ENCODE measurements around the gene GRIK3. TPM values are rescaled to one million over a fixed set of nuclear protein-coding genes. Genes with fewer than 3 reads are reported as not detected.

GRIK3 gene
- total RNA-seq, 1 donor: under 0.01 TPM

- H3K4me3 ChIP-seq (ENCODE audit: low read length): no peak overlapping the region
- H3K9me3 ChIP-seq (ENCODE audit: low read depth, low read length): no peaks in the 10 kb centered on the region
- no peaks in the 10 kb centered on the region for H3K4me1 ChIP-seq (ENCODE audit: insufficient read depth, low read length)
- no peaks in the 10 kb centered on the region for H3K27me3 ChIP-seq (ENCODE audit: insufficient read depth, low read length)
Observed at GRCh38 chr1:36807262-36807661, 227.1 kb downstream of the GRIK3 start.

DNA sequence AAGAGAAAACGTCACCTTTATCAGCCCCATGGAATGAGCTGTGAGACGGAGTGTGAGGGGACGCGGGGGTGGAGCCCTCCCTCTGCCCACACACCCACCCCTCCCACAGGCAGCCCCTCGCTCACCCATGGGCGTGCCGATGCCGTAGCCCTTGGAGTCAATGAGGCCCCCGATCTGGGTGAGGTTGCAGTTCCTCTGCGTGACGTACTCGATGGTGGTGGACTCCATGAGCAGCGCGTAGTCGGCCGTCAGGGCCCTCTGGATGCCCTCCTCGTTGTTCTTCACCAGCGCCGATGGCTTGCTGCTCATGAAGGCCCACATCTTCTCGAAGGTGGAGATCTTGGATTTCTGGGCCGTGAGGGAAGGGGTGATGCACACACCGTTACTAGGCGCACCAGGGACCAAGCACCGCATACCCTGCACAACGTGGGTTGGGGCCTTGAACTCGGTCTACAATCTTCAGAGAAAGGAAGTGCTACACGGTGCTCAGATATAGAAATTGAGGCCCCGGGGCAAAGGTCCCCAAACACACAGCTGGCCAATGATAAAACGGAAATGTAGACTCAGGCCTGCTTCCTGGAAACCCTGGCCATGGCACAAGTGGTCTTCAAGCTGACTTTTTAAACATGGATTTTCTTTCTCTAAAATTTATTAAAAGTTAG lies 228.2 kb downstream of the GRIK3 start:
- H3K4me1 ChIP-seq (ENCODE audit: insufficient read depth, low read length): no peaks in the 10 kb centered on the region
- no peaks in the 10 kb centered on the region for H3K27me3 ChIP-seq (ENCODE audit: insufficient read depth, low read length)
- H3K4me3 ChIP-seq (ENCODE audit: low read length): no peak overlapping the region
- H3K9me3 ChIP-seq (ENCODE audit: low read depth, low read length): no peaks in the 10 kb centered on the region

GRCh38 chr1:36804669-36805314 lies 229.5 kb downstream of the GRIK3 start:
- no peak overlapping the region for H3K4me3 ChIP-seq (ENCODE audit: low read length)
- no peaks in the 10 kb centered on the region for H3K27me3 ChIP-seq (ENCODE audit: insufficient read depth, low read length)
- H3K4me1 ChIP-seq (ENCODE audit: insufficient read depth, low read length): no peaks in the 10 kb centered on the region
- H3K9me3 ChIP-seq (ENCODE audit: low read depth, low read length): no peaks in the 10 kb centered on the region

DNA sequence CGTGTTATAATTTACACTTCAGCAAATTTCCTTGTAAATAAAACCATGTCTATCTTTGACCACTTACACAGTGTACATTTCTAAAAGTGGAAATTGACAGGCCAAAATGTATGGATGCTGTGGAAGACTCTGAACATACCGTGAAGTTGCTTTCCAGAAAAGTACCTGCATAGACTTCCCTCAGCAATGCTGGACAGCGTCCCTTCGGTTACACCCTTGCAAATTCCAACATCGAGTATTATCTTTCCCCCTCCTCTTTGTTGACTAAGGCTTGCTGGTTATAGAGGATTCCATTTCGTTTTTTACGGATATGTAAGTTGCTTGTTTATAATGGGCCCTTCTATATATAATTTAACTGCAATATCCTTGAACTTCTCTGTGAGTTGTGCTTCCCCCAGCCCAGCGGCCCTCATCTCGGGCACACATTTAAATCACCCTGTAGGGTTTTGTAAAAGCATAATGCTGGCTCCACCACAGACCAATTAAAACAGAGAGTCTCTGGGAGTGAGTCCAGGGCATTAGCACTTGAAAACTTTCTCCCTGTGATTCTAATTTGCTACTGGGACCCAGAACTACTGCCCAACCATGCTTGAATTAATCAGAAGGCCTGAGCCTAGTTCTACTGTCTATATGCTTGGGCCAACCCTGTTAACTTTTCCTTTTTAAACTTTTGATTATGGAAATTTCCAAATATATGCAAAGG lies 230.3 kb downstream of the GRIK3 start:
- no peaks in the 10 kb centered on the region for H3K27me3 ChIP-seq (ENCODE audit: insufficient read depth, low read length)
- no peaks in the 10 kb centered on the region for H3K4me1 ChIP-seq (ENCODE audit: insufficient read depth, low read length)
- H3K9me3 ChIP-seq (ENCODE audit: low read depth, low read length): no peaks in the 10 kb centered on the region
- no peak overlapping the region for H3K4me3 ChIP-seq (ENCODE audit: low read length)

DNA sequence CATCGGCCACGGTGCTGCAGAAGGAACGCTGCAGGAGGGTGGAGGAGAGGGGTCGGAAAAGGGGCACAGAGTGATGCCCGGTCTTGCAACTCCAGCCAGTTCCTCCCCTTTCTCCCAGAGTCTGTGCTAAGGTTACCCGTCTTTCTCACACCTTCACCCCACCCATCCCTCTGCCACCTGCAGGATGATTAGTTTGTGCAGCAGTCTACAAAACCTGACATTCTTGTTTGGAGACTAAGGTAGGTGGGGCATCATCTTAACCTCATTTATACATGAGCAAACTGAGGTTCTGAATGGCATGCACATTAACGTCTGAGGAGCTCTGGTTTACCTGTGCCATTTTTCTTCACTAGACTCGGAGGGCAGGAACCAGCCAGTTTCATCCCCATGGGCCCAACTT lies 232.3 kb downstream of the GRIK3 start:
- no peaks in the 10 kb centered on the region for H3K27me3 ChIP-seq (ENCODE audit: insufficient read depth, low read length)

DNA sequence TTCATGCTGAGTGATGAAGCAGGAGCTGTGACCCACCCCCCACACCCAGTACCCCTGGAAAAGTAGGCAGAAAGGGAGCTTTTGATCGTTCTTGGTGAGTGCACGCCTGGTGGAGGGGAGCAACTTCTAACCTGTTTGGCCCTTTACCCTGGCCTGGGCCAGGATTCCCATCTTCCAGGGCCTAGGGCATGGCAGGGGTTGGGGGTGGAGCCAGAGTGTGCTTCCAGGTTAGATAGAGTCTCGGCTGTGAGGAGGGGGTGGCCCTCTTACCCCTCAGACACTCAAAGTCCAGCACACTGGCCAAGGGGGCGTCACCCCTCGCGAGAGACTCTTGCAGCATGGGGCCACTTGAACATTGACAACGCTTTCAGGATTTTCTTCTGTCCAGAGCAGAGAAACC lies 236.6 kb downstream of the GRIK3 start:
- no peaks in the 10 kb centered on the region for H3K27me3 ChIP-seq (ENCODE audit: insufficient read depth, low read length)
- H3K9me3 ChIP-seq (ENCODE audit: low read depth, low read length): no peaks in the 10 kb centered on the region
- no peak overlapping the region for H3K4me3 ChIP-seq (ENCODE audit: low read length)
- H3K4me1 ChIP-seq (ENCODE audit: insufficient read depth, low read length): no peaks in the 10 kb centered on the region

More for the DNA sequence above, 232.3 kb downstream of the GRIK3 start:
- Histone ChIP-seq H3K4me1 (ENCODE audit: insufficient read depth, low read length) (no peaks in the 10 kb centered on the region), H3K9me3 (ENCODE audit: low read depth, low read length) (no peaks in the 10 kb centered on the region), H3K4me3 (ENCODE audit: low read length) (no peak overlapping the region)

GRCh38 chr1:36796733-36797132 lies 237.6 kb downstream of the GRIK3 start:
- Histone ChIP-seq H3K4me3 (ENCODE audit: low read length) (no peak overlapping the region), H3K9me3 (ENCODE audit: low read depth, low read length) (no peaks in the 10 kb centered on the region), H3K27me3 (ENCODE audit: insufficient read depth, low read length) (no peaks in the 10 kb centered on the region), H3K4me1 (ENCODE audit: insufficient read depth, low read length) (no peaks in the 10 kb centered on the region)

DNA sequence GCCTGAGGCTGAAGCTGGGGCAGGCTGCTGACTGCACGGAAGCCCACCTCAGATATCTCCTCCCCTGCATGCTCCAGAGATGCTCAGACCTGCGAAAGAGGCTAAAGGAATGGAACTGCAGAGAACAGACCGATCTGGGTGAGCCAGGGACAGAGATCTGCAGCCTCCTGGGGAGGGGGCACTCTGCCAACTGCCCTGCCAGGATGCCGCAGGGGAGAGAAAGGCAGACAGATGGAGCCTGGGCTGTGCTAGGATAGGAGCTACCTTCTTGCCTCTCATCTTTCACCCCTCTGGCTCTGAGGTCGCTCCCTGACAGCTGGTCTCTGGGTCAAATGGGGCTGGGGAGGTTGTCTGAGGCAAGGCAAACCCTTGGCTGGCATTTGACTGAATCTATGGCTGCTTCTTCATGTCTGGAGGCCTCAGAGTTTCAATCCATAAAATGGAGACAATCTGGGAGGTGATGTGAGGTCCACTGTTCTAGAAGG lies 238.2 kb downstream of the GRIK3 start:
- no peaks in the 10 kb centered on the region for H3K4me1 ChIP-seq (ENCODE audit: insufficient read depth, low read length)
- H3K27me3 ChIP-seq (ENCODE audit: insufficient read depth, low read length): no peaks in the 10 kb centered on the region
- no peaks in the 10 kb centered on the region for H3K9me3 ChIP-seq (ENCODE audit: low read depth, low read length)
- H3K4me3 ChIP-seq (ENCODE audit: low read length): no peak overlapping the region

DNA sequence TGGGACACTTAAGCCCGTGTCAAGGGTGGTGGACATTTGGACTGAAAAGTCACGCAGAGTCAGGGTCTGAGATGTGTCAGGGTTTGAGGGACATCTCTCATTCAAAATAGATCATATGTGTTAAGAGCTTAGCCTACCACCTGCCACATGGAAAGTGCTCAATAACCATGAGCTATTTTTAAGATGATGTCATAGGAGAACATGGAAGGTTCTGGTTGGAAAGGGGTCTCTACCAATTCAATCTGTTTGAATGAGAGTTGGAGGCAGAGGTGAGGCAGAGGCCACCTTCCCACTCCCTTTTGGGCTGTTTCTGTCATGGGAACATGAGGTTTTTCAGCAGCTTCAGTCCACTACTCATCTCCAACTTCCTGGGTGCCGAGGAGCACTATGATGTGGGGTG lies 239.9 kb downstream of the GRIK3 start:
- Histone ChIP-seq H3K9me3 (ENCODE audit: low read depth, low read length) (no peaks in the 10 kb centered on the region), H3K4me1 (ENCODE audit: insufficient read depth, low read length) (no peaks in the 10 kb centered on the region), H3K27me3 (ENCODE audit: insufficient read depth, low read length) (no peaks in the 10 kb centered on the region), H3K4me3 (ENCODE audit: low read length) (no peak overlapping the region)

DNA sequence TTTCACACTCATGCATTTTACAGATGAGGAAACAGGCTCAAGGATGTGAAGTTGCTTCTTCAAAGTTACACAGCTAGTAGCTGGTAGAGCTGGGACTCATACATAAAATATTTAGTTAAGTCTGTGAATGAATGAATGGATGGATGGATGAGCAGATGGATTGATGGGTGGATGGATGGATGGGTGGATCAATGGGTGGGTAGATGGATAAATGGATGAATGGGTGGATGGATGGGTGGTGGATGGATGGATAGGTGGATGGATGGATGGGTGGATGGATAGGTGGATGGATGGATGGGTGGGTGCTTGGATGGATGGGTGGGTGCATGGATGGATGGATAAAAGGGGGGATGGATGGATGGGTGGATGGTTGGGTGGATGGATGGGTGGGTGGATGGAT lies 240.9 kb downstream of the GRIK3 start:
- Histone ChIP-seq H3K4me3 (ENCODE audit: low read length) (no peak overlapping the region), H3K27me3 (ENCODE audit: insufficient read depth, low read length) (no peaks in the 10 kb centered on the region), H3K4me1 (ENCODE audit: insufficient read depth, low read length) (no peaks in the 10 kb centered on the region), H3K9me3 (ENCODE audit: low read depth, low read length) (no peaks in the 10 kb centered on the region)

DNA sequence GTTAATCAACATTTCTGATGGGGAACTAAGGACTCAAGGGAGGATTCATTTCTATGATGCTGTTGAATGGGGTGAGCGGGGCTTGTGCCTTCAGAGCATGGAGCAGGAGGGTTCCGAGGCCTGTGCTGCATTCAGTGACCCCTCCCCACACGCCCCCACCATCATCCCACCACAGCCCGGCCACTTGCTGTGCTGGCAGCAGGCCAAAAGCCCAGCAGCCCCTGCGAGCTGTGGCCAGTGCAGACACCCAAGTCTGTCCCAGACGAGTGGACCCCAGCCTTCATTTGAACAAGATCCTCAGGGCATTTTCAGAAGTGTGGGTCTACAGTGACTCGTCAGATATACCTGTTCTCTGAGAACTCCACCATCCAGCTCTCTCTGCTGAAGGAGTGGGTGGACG lies 242.0 kb downstream of the GRIK3 start:
- H3K9me3 ChIP-seq (ENCODE audit: low read depth, low read length): no peaks in the 10 kb centered on the region
- no peak overlapping the region for H3K4me3 ChIP-seq (ENCODE audit: low read length)
- no peaks in the 10 kb centered on the region for H3K27me3 ChIP-seq (ENCODE audit: insufficient read depth, low read length)
- no peaks in the 10 kb centered on the region for H3K4me1 ChIP-seq (ENCODE audit: insufficient read depth, low read length)

DNA sequence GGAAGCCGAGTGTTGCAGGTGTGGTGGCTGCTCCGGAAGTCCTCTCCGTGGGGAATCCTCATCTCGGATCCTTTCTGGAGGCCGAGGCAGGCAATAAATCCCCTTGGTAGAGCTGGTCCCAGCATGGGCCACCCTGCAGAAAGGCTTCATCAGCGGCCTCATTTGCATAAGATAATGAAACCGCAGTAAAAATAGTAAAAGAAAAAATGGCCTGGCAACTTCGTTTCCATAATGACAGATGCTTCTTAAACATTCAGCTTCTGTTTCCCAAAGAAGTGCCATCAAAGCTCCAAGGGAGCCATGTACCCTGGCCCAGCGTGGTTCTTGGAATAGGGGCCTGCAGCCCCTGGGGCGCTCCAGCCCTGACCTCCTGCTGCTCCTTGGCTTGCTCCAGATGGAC lies 244.1 kb downstream of the GRIK3 start:
- H3K4me1 ChIP-seq (ENCODE audit: insufficient read depth, low read length): no peaks in the 10 kb centered on the region
- H3K4me3 ChIP-seq (ENCODE audit: low read length): no peak overlapping the region
- H3K9me3 ChIP-seq (ENCODE audit: low read depth, low read length): no peaks in the 10 kb centered on the region
- no peaks in the 10 kb centered on the region for H3K27me3 ChIP-seq (ENCODE audit: insufficient read depth, low read length)

DNA sequence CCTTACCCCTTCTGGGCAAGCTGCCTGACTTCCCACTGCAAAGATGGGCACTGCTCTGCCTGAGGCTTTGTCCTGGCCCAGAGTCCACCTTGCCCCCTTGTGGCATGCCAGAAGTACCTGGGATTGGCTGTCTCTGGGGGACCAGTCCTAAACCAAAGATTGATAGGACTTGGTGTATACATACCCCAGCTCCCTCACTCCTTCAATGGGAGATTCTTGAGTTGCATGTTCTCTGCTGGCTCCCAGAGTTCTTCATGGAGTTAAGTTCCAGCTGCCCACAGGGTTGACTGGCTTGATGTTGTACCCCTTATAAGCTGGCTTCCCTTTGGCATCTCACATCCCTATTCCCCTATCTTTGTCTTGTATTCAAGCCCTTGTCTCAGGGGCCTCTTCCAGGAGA lies 244.8 kb downstream of the GRIK3 start:
- no peaks in the 10 kb centered on the region for H3K27me3 ChIP-seq (ENCODE audit: insufficient read depth, low read length)
- no peaks in the 10 kb centered on the region for H3K4me1 ChIP-seq (ENCODE audit: insufficient read depth, low read length)
- no peak overlapping the region for H3K4me3 ChIP-seq (ENCODE audit: low read length)
- H3K9me3 ChIP-seq (ENCODE audit: low read depth, low read length): no peaks in the 10 kb centered on the region

DNA sequence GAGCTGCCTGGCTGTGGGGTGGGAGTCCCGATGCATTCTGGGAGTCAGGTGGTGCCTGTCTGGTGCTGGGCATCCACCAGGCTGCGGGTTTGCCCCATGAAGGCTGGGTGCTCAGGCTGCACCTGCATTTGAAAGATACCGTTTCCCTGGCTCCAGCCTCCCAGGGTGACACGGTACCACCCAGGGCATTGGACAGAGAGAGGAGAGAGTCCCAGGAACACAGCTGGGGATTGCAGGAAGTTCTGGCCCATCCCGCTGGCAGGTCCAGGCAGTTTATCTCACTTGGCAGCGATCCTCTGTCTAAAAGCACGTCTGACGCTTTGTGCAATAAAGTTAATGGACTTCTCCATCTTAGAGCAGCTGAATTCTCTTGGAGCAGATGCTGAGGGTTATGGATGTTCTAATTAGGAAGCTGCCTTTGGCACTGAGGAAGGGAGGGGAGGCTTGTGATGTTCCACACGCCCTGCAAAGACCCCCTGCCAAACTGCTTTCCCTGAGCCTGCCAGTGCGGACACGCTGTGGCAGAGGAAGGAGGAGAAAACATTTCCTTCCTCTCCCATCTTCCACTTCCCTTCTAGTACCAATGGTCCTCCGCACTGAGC lies 246.9 kb downstream of the GRIK3 start:
- Histone ChIP-seq H3K4me1 (ENCODE audit: insufficient read depth, low read length) (no peaks in the 10 kb centered on the region), H3K9me3 (ENCODE audit: low read depth, low read length) (no peaks in the 10 kb centered on the region)

DNA sequence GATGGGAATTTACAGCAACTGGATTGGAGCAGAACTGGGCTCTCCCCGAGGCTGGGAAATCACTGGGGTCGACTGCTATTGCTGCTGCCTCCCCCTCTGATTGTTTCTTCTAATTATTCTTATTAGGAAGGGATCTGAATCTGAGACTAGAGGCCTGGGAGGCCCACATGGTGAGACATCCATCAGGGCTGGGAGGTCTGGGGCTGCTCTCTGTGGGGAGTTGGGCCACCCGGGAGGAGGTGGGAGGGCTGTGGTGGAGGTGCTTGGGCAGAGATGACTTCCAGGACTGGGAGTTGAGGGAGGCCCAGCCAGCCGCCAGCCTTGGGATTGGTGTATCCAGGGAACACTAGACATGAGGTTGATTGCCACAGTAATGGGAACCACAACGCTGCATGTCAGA lies 247.9 kb downstream of the GRIK3 start:
- no peak overlapping the region for H3K4me3 ChIP-seq (ENCODE audit: low read length)

More for the DNA sequence above, 246.9 kb downstream of the GRIK3 start:
- no peaks in the 10 kb centered on the region for H3K27me3 ChIP-seq (ENCODE audit: insufficient read depth, low read length)
- H3K4me3 ChIP-seq (ENCODE audit: low read length): no peak overlapping the region

More for the DNA sequence above, 247.9 kb downstream of the GRIK3 start:
- no peaks in the 10 kb centered on the region for H3K9me3 ChIP-seq (ENCODE audit: low read depth, low read length)
- no peaks in the 10 kb centered on the region for H3K27me3 ChIP-seq (ENCODE audit: insufficient read depth, low read length)
- H3K4me1 ChIP-seq (ENCODE audit: insufficient read depth, low read length): no peaks in the 10 kb centered on the region
